H9 (cell line): ENCODE measurements around the gene NUDT22. TPM values are rescaled to one million over a fixed set of nuclear protein-coding genes. Genes with fewer than 3 reads are reported as not detected.

ENCODE experiments used
- DNase-seq: peaks from one replicate; pipeline ENCODE4 v3.0.0-alpha.2; 2017
- H2AFZ ChIP-seq: one replicate; pipeline ENCODE4 v1.6.1; 2013; ENCODE audit warnings: mild to moderate bottlenecking, low read length, control low read depth, moderate library complexity
- H2AK5ac ChIP-seq: 2 replicates; pipeline ENCODE4 v1.6.1; 2013; ENCODE audit warnings: low read length, control low read depth, mixed read lengths; ENCODE audit not compliant: insufficient read length
- H2BK120ac ChIP-seq: one replicate; pipeline ENCODE4 v1.6.1; 2013; ENCODE audit warnings: low read depth, mild to moderate bottlenecking, low read length, control low read depth, inconsistent platforms; ENCODE audit not compliant: poor library complexity, severe bottlenecking
- H2BK12ac ChIP-seq: 2 replicates; pipeline ENCODE4 v1.6.1; 2013; ENCODE audit warnings: low read length, control low read depth, mixed read lengths, low read depth; ENCODE audit not compliant: insufficient read length
- H2BK15ac ChIP-seq: 2 replicates; pipeline ENCODE4 v1.6.1; 2013; ENCODE audit warnings: low read depth, low read length, control low read depth
- H2BK20ac ChIP-seq: one replicate; pipeline ENCODE4 v1.6.1; 2013; ENCODE audit warnings: low read depth, mild to moderate bottlenecking, low read length, control low read depth, inconsistent platforms; ENCODE audit not compliant: poor library complexity, severe bottlenecking
- H2BK5ac ChIP-seq: 2 replicates; pipeline ENCODE4 v1.6.1; 2013; ENCODE audit warnings: low read length, control low read depth, mixed read lengths; ENCODE audit not compliant: insufficient read length
- H3K14ac ChIP-seq: 2 replicates; pipeline ENCODE4 v1.6.1; 2013; ENCODE audit warnings: low read length, control low read depth; ENCODE audit not compliant: insufficient read depth
- H3K18ac ChIP-seq: 2 replicates; pipeline ENCODE4 v1.6.1; 2013; ENCODE audit warnings: low read depth, mild to moderate bottlenecking, mixed read lengths, low read length, control low read depth; ENCODE audit not compliant: insufficient read length
- H3K23ac ChIP-seq: 2 replicates; pipeline ENCODE4 v1.6.1; 2013; ENCODE audit warnings: low read length, control low read depth, mixed read lengths, low read depth; ENCODE audit not compliant: insufficient read length
- H3K23me2 ChIP-seq: 2 replicates; pipeline ENCODE4 v1.6.1; 2013; ENCODE audit warnings: low read depth, mild to moderate bottlenecking, mixed read lengths, low read length, control low read depth; ENCODE audit not compliant: insufficient read length, poor library complexity, severe bottlenecking
- H3K27ac ChIP-seq: 2 replicates; pipeline ENCODE4 v1.5.1; 2013; ENCODE audit warnings: low read length, control low read depth, mixed read lengths, low read depth; ENCODE audit not compliant: insufficient read length
- H3K27me3 ChIP-seq: 2 replicates; pipeline ENCODE4 v1.6.1; 2013; ENCODE audit warnings: low read length, control low read depth, inconsistent platforms; ENCODE audit not compliant: insufficient read depth
- H3K4ac ChIP-seq: 2 replicates; pipeline ENCODE4 v1.6.1; 2013; ENCODE audit warnings: low read depth, mild to moderate bottlenecking, control low read depth, inconsistent platforms, low read length, moderate library complexity
- H3K4me1 ChIP-seq: 2 replicates; pipeline ENCODE4 v1.6.1; 2013; ENCODE audit warnings: low read length, control low read depth, inconsistent platforms; ENCODE audit not compliant: insufficient read depth
- H3K4me2 ChIP-seq: 2 replicates; pipeline ENCODE4 v1.6.1; 2013; ENCODE audit warnings: low read length, control low read depth, mixed read lengths; ENCODE audit not compliant: insufficient read length, insufficient read depth
- H3K56ac ChIP-seq: 2 replicates; pipeline ENCODE4 v1.6.1; 2013; ENCODE audit warnings: low read depth, mild to moderate bottlenecking, mixed read lengths, low read length, control low read depth; ENCODE audit not compliant: insufficient read length
- H3K79me1 ChIP-seq: 2 replicates; pipeline ENCODE4 v1.6.1; 2013; ENCODE audit warnings: low read depth, mild to moderate bottlenecking, moderate library complexity, low read length, control low read depth, inconsistent platforms; ENCODE audit not compliant: insufficient read depth, poor library complexity, severe bottlenecking
- H3K79me2 ChIP-seq: 2 replicates; pipeline ENCODE4 v1.6.1; 2013; ENCODE audit warnings: low read length, control low read depth, inconsistent platforms; ENCODE audit not compliant: insufficient read depth
- H3K9ac ChIP-seq: 2 replicates; pipeline ENCODE4 v1.6.1; 2013; ENCODE audit warnings: low read length, control low read depth, mixed read lengths; ENCODE audit not compliant: insufficient read length; ENCODE audit errors: extremely low read depth
- H3K9me3 ChIP-seq: one replicate; pipeline ENCODE4 v1.6.1; 2013; ENCODE audit warnings: low read depth, low read length, inconsistent platforms; ENCODE audit not compliant: control insufficient read depth
- H3T11ph ChIP-seq: one replicate; pipeline ENCODE4 v1.6.1; 2013; ENCODE audit warnings: mild to moderate bottlenecking, low read length, control low read depth, inconsistent platforms
- H4K20me1 ChIP-seq: one replicate; pipeline ENCODE4 v1.6.1; 2013; ENCODE audit not compliant: control insufficient read depth, insufficient read length, insufficient read depth
- H4K5ac ChIP-seq: 2 replicates; pipeline ENCODE4 v1.6.1; 2013; ENCODE audit warnings: low read depth, mild to moderate bottlenecking, mixed read lengths, low read length, control low read depth; ENCODE audit not compliant: insufficient read length
- H4K8ac ChIP-seq: replicated peaks from 2 replicates; pipeline ENCODE4 v1.6.1; 2013; ENCODE audit warnings: low read length, control low read depth, mixed read lengths, low read depth; ENCODE audit not compliant: insufficient read length
- H4K91ac ChIP-seq: 2 replicates; pipeline ENCODE4 v1.6.1; 2013; ENCODE audit warnings: low read depth, mild to moderate bottlenecking, moderate library complexity, mixed read lengths, low read length, control low read depth; ENCODE audit not compliant: insufficient read length
- H3K27ac Mint-ChIP-seq, 3 experiments: 2 replicates in 2 of 3; 3 replicates in 1 of 3; pipeline ENCODE4 v1.8.0; 2020 to 2021; ENCODE audit warnings: mixed read lengths in 3 of 3, mild to moderate bottlenecking in 1 of 3, moderate library complexity in 1 of 3
- H3K27me3 Mint-ChIP-seq: 2 replicates; pipeline ENCODE4 v1.8.0; 2021; ENCODE audit warnings: low read depth, mild to moderate bottlenecking, moderate library complexity, mixed read lengths
- H3K36me3 Mint-ChIP-seq, 3 experiments: 2 replicates in 2 of 3; 3 replicates in 1 of 3; pipeline ENCODE4 v1.8.0; 2020 to 2021; ENCODE audit warnings: low read depth in 3 of 3, mixed read lengths in 3 of 3; ENCODE audit not compliant: insufficient read depth in 1 of 3
- H3K4me1 Mint-ChIP-seq, 2 experiments: 2 replicates each; pipeline ENCODE4 v1.8.0; 2020; ENCODE audit warnings: mixed read lengths in 2 of 2
- H3K4me3 Mint-ChIP-seq, 2 experiments: 2 replicates in 1 of 2; 3 replicates in 1 of 2; pipeline ENCODE4 v1.8.0; 2020 to 2021; ENCODE audit warnings: mild to moderate bottlenecking in 2 of 2, mixed read lengths in 2 of 2, moderate library complexity in 1 of 2
- H3K9me3 Mint-ChIP-seq, 2 experiments: 2 replicates in 1 of 2; 3 replicates in 1 of 2; pipeline ENCODE4 v1.8.0; 2020; ENCODE audit warnings: mild to moderate bottlenecking in 2 of 2, mixed read lengths in 2 of 2, moderate library complexity in 1 of 2
- WGBS: extraction: QIAGEN DNeasy Blood & Tissue Kit; methylation state at CpG from one replicate; pipeline ENCODE4 v1.1.7; 2013; ENCODE audit warnings: missing lambda C conversion rate, low lambda C conversion rate, mixed read lengths; ENCODE audit not compliant: insufficient read length; ENCODE audit errors: extremely low coverage; 5-methylcytosine and 5-hydroxymethylcytosine counted together
- total RNA-seq: library from RNA; stranded (reverse); gene quantifications from 2 replicates; pipeline ENCODE4 v1.2.1, GENCODE V29; 2021
- TF ChIP-seq, protein P1 (sequence below): fragments of 200-600 bp; sonication (generic); conservative IDR thresholded peaks from 3 replicates; pipeline ENCODE4 v1.8.0; 2021; ENCODE audit warnings: antibody characterized with exemption, mild to moderate bottlenecking

The NUDT22 gene
- total RNA-seq, 1 experiment from 2014 or later, result 39.6 TPM

DNA sequence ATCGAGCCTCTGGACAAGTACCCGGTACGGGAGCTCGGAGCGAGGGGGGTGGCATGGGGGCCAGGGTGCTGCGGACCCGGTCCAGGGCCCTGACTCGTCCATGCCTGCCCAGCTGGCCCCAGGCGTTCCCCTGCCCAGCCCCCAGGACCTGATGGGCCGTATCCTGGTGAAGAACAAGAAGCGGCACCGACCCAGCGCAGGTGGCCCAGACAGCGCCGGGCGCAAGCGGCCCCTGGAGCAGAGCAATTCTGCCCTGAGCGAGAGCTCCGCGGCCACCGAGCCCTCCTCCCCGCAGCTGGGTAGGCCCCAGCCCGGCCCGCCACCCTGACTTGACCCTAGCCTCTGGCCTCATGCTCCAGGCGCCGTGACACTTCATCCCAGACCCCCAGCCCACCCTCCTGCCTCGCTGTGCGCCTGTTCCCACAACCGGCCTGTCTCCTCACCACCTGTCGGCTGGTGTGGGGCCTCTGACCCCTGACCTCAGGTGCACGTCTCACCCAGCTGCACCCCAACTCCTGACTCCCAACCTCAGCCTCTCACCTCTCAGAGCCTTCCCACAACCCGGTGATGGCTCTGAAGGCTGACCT is 33.0 kb downstream of the NUDT22 start:
- H3K23me2 ChIP-seq, result no peaks in the 10 kb centered on the region
- no peak overlapping the region for H3K4ac ChIP-seq
- H3T11ph ChIP-seq, result no peak overlapping the region
- no peak overlapping the region for H4K91ac ChIP-seq
- no peak overlapping the region for H2BK12ac ChIP-seq
- no peaks in the 10 kb centered on the region for H3K27me3 Mint-ChIP-seq
- no peak overlapping the region for H3K56ac ChIP-seq
- H3K36me3 Mint-ChIP-seq, result peaks cover 46 to 86% (median 71%) of the 10 kb centered on the region in 3 experiments
- no peaks in the 10 kb centered on the region for H3K4me1 ChIP-seq
- no peak for DNase-seq
- no peak overlapping the region for H2BK120ac ChIP-seq
- no peaks in the 10 kb centered on the region for H3K9me3 Mint-ChIP-seq
- WGBS, result no CpG with 5 or more reads among the region's 32 CpGs
- no peak overlapping the region for H3K18ac ChIP-seq
- H3K4me3 Mint-ChIP-seq, result no peak overlapping the region
- H3K23ac ChIP-seq, result no peak overlapping the region
- H4K20me1 ChIP-seq, result no peaks in the 10 kb centered on the region
- no peak overlapping the region for H2AK5ac ChIP-seq
- no peaks in the 10 kb centered on the region for H3K27me3 ChIP-seq
- H3K79me2 ChIP-seq, result no peaks in the 10 kb centered on the region
- H3K27ac Mint-ChIP-seq, result no peak overlapping the region
- no peak overlapping the region for H2BK15ac ChIP-seq
- no peak overlapping the region for H2BK20ac ChIP-seq
- no peaks in the 10 kb centered on the region for H3K79me1 ChIP-seq
- no peak overlapping the region for H3K14ac ChIP-seq
- TF ChIP-seq, protein P1, sequence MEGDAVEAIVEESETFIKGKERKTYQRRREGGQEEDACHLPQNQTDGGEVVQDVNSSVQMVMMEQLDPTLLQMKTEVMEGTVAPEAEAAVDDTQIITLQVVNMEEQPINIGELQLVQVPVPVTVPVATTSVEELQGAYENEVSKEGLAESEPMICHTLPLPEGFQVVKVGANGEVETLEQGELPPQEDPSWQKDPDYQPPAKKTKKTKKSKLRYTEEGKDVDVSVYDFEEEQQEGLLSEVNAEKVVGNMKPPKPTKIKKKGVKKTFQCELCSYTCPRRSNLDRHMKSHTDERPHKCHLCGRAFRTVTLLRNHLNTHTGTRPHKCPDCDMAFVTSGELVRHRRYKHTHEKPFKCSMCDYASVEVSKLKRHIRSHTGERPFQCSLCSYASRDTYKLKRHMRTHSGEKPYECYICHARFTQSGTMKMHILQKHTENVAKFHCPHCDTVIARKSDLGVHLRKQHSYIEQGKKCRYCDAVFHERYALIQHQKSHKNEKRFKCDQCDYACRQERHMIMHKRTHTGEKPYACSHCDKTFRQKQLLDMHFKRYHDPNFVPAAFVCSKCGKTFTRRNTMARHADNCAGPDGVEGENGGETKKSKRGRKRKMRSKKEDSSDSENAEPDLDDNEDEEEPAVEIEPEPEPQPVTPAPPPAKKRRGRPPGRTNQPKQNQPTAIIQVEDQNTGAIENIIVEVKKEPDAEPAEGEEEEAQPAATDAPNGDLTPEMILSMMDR, result no peak
- H4K5ac ChIP-seq, result no peak overlapping the region
- no peak overlapping the region for H2BK5ac ChIP-seq
- peaks cover 0 to 8% of the 10 kb centered on the region in 2 experiments; a peak in 3 of 4 replicates for H3K4me1 Mint-ChIP-seq
- H3K4me2 ChIP-seq, result no peak overlapping the region
- H3K27ac ChIP-seq, result no peak overlapping the region
- H3K9me3 ChIP-seq, result no peaks in the 10 kb centered on the region
- no peak overlapping the region for H4K8ac ChIP-seq
- no peak overlapping the region for H3K9ac ChIP-seq
- no peak overlapping the region for H2AFZ ChIP-seq
